Karpas-422 (cell line): ENCODE measurements around the gene TXNRD3. TPM values are rescaled to one million over a fixed set of nuclear protein-coding genes. Genes with fewer than 3 reads are reported as not detected.
A peak's percentile ranks its signal among the peaks of the same experiment; 100 is the strongest.

ENCODE experiments used
- DNase-seq: peaks from one replicate; pipeline ENCODE4 v3.0.0-alpha.2; 2015
- H2AFZ ChIP-seq: fragments of 200-600 bp; sonication (generic); 2 replicates; pipeline ENCODE4 v1.6.1; 2014; ENCODE audit warnings: antibody characterized with exemption, low read length, mixed read lengths
- H3K27ac ChIP-seq: fragments of 200-600 bp; sonication (generic); 2 replicates; pipeline ENCODE4 v1.5.1; 2014; ENCODE audit warnings: mild to moderate bottlenecking, low read length, moderate library complexity
- H3K27me3 ChIP-seq: fragments of 200-600 bp; sonication (generic); 2 replicates; pipeline ENCODE4 v1.6.1; 2014; ENCODE audit warnings: low read length, mixed read lengths
- H3K36me3 ChIP-seq: fragments of 200-600 bp; sonication (generic); 2 replicates; pipeline ENCODE4 v1.6.1; 2014; ENCODE audit warnings: low read length, mixed read lengths; ENCODE audit not compliant: insufficient read depth
- H3K4me1 ChIP-seq: fragments of 200-600 bp; sonication (generic); 2 replicates; pipeline ENCODE4 v1.6.1; 2014; ENCODE audit warnings: mild to moderate bottlenecking, low read length, mixed read lengths
- H3K4me2 ChIP-seq: fragments of 200-600 bp; sonication (generic); 2 replicates; pipeline ENCODE4 v1.6.1; 2014; ENCODE audit warnings: low read length, low read depth, mild to moderate bottlenecking; ENCODE audit not compliant: poor library complexity, severe bottlenecking
- H3K4me3 ChIP-seq: fragments of 200-600 bp; sonication (generic); 2 replicates; pipeline ENCODE4 v1.5.1; 2014; ENCODE audit warnings: mild to moderate bottlenecking, antibody characterized with exemption, low read length, mixed read lengths
- H3K79me2 ChIP-seq: fragments of 200-600 bp; sonication (generic); 2 replicates; pipeline ENCODE4 v1.6.1; 2014; ENCODE audit warnings: mild to moderate bottlenecking, low read length, mixed read lengths
- H3K9ac ChIP-seq: fragments of 200-600 bp; sonication (generic); 2 replicates; pipeline ENCODE4 v1.6.0; 2014; ENCODE audit warnings: low read length
- H3K9me2 ChIP-seq: fragments of 200-600 bp; sonication (generic), shearing (Covaris generic); replicated peaks from 2 replicates; pipeline ENCODE4 v1.6.0; 2014; ENCODE audit warnings: mild to moderate bottlenecking, low read length, moderate library complexity; ENCODE audit not compliant: insufficient read depth
- H3K9me3 ChIP-seq: fragments of 300-700, 200-600 bp; sonication (generic); 2 replicates; pipeline ENCODE4 v1.6.1; 2014; ENCODE audit warnings: low read length, mixed read lengths
- H4K20me1 ChIP-seq: fragments of 200-600 bp; sonication (generic); 2 replicates; pipeline ENCODE4 v1.6.1; 2014; ENCODE audit warnings: mild to moderate bottlenecking, antibody characterized with exemption, low read length, low read depth; ENCODE audit not compliant: insufficient read depth
- total RNA-seq: library from RNA; depleted of rRNA; stranded (reverse); fragments of >200 nt; shearing (Covaris generic); gene quantifications from 2 replicates; pipeline ENCODE4 v1.2.3, GENCODE V29; 2014; ENCODE audit warnings: low replicate concordance; rRNA removed

Gene TXNRD3
- not detected in 2 replicates for total RNA-seq

DNA sequence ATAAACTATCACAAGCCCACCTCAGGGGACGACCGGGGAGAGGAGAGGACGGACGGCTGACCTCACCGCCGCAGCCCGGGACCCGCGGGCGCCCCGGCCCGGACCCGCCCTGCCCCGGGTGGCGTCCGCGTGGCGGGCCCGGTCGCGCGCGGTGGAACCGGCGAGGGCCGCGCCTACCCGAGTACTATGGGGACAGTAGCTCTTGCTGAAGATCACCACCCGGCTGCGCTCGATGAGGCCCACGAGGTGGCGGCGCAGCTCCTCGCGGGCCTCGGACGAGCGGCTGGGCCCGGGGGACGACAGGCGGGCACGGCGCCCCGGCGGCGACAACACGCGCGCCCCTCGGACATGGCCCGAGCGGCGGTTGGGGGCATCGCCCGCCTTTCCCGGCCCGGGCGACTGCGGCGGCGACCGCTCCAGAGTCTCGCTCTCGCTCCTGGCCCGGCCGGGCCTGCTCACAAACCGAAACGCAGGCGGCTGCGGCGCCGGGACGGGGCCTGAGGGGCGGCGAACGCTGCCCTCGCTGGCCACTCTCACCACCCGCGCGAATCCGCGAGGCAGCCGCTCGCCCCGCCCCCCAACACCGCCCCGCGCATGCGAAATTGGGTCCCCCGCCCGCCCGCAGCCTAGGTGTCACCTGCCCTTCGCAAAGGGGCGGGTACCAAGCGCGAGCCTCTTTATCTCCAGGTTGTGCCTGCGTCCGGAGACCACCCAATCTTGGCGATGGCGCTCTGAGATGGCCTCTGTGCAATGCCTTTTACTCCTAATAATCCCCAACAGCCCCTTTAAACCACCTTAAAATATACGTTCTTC, at the start of gene TXNRD3:
Gene TXNRD3 (minus strand): TSS at position 554 of the 813 bp plus-strand sequence.
- no peaks in the 10 kb centered on the region for H3K79me2 ChIP-seq
- H3K9me3 ChIP-seq, result no peaks in the 10 kb centered on the region
- no peak within 1 kb of the TSS for H3K27ac ChIP-seq
- H3K9me2 ChIP-seq, result no peaks in the 10 kb centered on the region
- H3K4me2 ChIP-seq, result no peak within 1 kb of the TSS
- H3K27me3 ChIP-seq, result no peaks in the 10 kb centered on the region
- no peak within 1 kb of the TSS for H2AFZ ChIP-seq
- no peak for DNase-seq
- H4K20me1 ChIP-seq, result no peaks in the 10 kb centered on the region
- no peak within 1 kb of the TSS for H3K4me3 ChIP-seq
- no peak within 1 kb of the TSS for H3K9ac ChIP-seq
- H3K36me3 ChIP-seq, result no peaks in the 10 kb centered on the region
- no peaks in the 10 kb centered on the region for H3K4me1 ChIP-seq

DNA sequence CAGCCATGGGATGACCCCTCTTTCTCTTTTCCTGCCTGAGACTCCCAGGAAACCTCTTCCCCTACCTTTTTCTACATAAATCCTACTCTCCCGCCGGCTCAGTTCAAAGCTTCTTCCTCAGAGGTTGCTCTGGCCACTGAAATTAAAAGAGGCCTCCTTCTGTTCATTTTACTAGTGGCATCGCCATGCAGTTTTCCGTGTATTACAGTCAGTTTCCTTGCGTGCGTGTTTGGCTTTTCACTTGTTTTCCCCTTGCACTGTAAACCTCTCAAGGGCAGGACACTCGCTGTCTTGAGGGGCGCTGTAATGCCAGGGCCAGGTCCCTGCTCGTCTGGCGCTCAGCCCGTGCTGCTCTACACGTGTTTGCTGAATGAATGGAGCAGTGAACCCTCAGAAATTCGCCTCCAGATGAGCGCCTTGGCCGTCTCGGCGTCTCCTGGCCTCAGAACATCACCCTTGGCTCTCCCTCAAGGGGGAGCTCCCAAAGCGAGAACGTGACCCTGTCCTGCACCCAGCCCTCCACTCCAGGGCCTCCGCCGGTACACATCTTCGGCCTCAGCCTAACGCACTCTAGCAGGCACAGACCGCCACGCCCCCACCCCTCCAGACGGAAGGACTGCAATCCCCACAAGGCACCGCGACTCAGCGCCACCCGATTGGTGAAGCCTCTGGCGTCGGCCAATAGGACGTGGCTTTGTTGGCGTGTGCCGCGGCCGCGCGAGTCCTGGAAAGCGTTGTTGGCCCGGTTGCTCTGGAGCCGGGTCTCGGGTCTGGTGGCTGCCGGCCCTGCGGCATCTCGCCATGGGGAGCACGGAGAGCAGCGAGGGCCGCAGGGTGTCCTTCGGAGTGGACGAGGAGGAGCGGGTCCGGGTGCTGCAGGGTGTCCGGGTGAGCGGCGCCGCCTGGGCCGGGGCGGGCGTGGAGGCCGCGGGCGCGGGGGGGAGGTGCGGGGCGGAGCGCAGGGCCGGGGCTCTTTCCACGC, 48.9 kb upstream of the TXNRD3 start, which contains the start of gene CHCHD6:
Gene CHCHD6 (plus strand): TSS at position 729 of the 982 bp plus-strand sequence. CDS start 73 bp downstream, at position 802.
- DNase-seq, result peak; percentile 98
- H3K36me3 ChIP-seq, result no peaks in the 10 kb centered on the region
- H3K27me3 ChIP-seq, result no peaks in the 10 kb centered on the region
- H3K4me3 ChIP-seq, result peak within 1 kb of the TSS; percentile 75
- no peaks in the 10 kb centered on the region for H3K9me3 ChIP-seq
- peaks cover 17% of the 10 kb centered on the region for H3K4me1 ChIP-seq
- no peaks in the 10 kb centered on the region for H3K79me2 ChIP-seq
- H3K9me2 ChIP-seq, result no peaks in the 10 kb centered on the region
- peak within 1 kb of the TSS; percentile 97 for H2AFZ ChIP-seq
- H4K20me1 ChIP-seq, result no peaks in the 10 kb centered on the region
- H3K4me2 ChIP-seq, result peak within 1 kb of the TSS; percentile 73
- H3K9ac ChIP-seq, result peak within 1 kb of the TSS; percentile 81
- no peak within 1 kb of the TSS for H3K27ac ChIP-seq

GRCh38 chr3:126699011-126699410, 44.1 kb upstream of the TXNRD3 start:
- Histone ChIP-seq H3K4me1 (peaks cover 10% of the 10 kb centered on the region), H3K4me3 (no peak overlapping the region), H2AFZ (no peak overlapping the region), H4K20me1 (no peaks in the 10 kb centered on the region), H3K27me3 (no peaks in the 10 kb centered on the region), H3K9ac (no peak overlapping the region), H3K27ac (no peak overlapping the region), H3K36me3 (no peaks in the 10 kb centered on the region), H3K79me2 (no peaks in the 10 kb centered on the region), H3K9me2 (no peaks in the 10 kb centered on the region), H3K9me3 (no peaks in the 10 kb centered on the region), H3K4me2 (no peak overlapping the region)
- DNase-seq, result no peak

DNA sequence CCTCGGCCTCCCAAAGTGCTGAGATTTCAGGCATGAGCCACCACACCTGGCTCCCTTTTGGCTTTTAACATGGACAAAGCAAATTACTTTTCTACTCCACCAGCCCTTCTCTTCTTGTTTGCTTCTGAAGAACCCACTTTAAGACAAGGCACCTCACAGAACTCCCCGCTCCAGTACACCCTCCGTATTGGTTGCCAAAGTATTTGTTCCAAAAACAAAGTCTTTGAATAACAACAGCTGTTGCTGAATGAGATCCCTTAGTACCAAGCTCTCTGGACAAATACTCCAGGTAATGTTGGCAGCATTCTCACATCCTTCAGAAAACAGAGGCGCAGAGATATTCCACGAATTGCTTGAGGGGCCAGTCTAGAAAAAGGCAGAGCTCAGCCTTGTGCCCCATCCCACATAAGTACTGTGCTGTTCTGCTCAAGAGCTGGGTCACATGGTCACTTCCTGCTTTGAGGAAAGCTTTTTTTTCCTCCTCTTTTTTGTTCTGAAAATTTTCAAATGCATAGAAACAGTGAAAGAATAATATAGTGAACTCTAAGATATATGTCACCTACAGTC, 41.9 kb upstream of the TXNRD3 start:
- Histone ChIP-seq H3K4me2 (no peak overlapping the region), H4K20me1 (no peaks in the 10 kb centered on the region), H2AFZ (no peak overlapping the region), H3K27ac (no peak overlapping the region), H3K9me2 (no peaks in the 10 kb centered on the region), H3K4me3 (no peak overlapping the region), H3K9me3 (no peaks in the 10 kb centered on the region), H3K4me1 (peaks cover 5% of the 10 kb centered on the region), H3K79me2 (no peaks in the 10 kb centered on the region), H3K36me3 (no peaks in the 10 kb centered on the region), H3K9ac (no peak overlapping the region), H3K27me3 (no peaks in the 10 kb centered on the region)
- no peak for DNase-seq

DNA sequence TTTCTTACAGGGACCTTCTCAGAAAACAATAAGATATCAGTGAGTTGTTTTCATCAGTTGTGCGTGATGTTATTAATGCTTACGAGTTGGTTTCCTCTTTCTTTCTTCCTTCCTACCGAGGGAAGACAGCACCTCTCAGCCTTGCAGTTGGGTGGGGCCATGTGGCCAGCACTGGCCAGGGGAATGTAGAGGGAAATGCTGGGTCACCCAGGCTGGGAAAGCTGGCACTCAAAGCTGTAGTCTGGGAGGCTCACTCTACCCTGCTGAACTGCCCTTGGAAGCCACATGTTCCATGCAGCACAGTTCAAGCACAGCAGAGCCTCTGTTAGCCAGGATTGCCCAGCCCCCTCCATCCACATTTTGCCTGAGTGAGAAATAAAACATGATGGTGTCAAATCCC, 39.0 kb upstream of the TXNRD3 start:
- Histone ChIP-seq H3K9ac (no peak overlapping the region), H3K4me2 (no peak overlapping the region), H3K4me1 (no peaks in the 10 kb centered on the region), H3K27me3 (no peaks in the 10 kb centered on the region), H3K27ac (no peak overlapping the region), H3K9me3 (no peaks in the 10 kb centered on the region), H3K4me3 (no peak overlapping the region), H3K79me2 (no peaks in the 10 kb centered on the region), H4K20me1 (no peaks in the 10 kb centered on the region), H3K36me3 (no peaks in the 10 kb centered on the region), H2AFZ (no peak overlapping the region), H3K9me2 (no peaks in the 10 kb centered on the region)
- DNase-seq, result peak; percentile 27

- Histone ChIP-seq H3K4me3 (no peak overlapping the region), H3K79me2 (no peaks in the 10 kb centered on the region), H3K9me3 (no peaks in the 10 kb centered on the region), H2AFZ (no peak overlapping the region), H3K27me3 (no peaks in the 10 kb centered on the region), H3K9me2 (no peaks in the 10 kb centered on the region), H4K20me1 (no peaks in the 10 kb centered on the region), H3K4me2 (no peak overlapping the region), H3K27ac (no peak overlapping the region), H3K36me3 (no peaks in the 10 kb centered on the region), H3K4me1 (no peaks in the 10 kb centered on the region), H3K9ac (no peak overlapping the region)
- DNase-seq, result peak; percentile 23
Observed at GRCh38 chr3:126692858-126693257, 37.9 kb upstream of the TXNRD3 start.

DNA sequence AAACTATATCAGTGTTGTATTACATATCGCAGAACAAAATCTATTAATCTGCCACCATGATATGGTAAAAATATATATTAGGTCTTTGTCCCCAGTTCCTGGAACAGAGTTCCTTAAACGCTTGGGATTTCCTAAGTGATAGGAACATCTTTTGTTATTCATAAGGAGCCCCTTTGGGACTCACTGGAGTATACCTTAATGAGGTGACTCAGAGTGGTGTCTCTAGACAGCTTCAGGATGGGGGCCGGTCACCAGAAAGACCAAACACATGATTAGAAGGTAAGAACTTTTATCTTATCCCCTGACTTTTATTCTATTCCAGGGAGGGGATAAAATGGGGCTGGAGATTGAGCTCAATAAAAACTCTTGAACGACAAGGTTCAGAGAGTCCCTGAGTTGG, 36.8 kb upstream of the TXNRD3 start:
- Histone ChIP-seq H3K9me3 (no peaks in the 10 kb centered on the region), H3K79me2 (no peaks in the 10 kb centered on the region), H3K36me3 (no peaks in the 10 kb centered on the region), H3K27ac (no peak overlapping the region), H3K4me1 (no peaks in the 10 kb centered on the region), H4K20me1 (no peaks in the 10 kb centered on the region), H3K4me2 (no peak overlapping the region), H3K27me3 (no peaks in the 10 kb centered on the region), H3K9ac (no peak overlapping the region), H2AFZ (no peak overlapping the region), H3K9me2 (no peaks in the 10 kb centered on the region), H3K4me3 (no peak overlapping the region)
- no peak for DNase-seq
